Astrocyte (in vitro differentiated cells and primary cell): ENCODE results near the gene OPCML. TPM values are rescaled to one million over a fixed set of nuclear protein-coding genes. Genes with fewer than 3 reads are reported as not detected.

Source experiments
- DNase-seq: peaks from one replicate; pipeline ENCODE4 v3.0.0-alpha.2; 2010; ENCODE audit warnings: low read depth
- FAIRE-seq: peaks from 2 replicates; lab custom pipeline; 2011; peaks lifted over from hg19 to GRCh38; lab: Jason Lieb, UNC
- H2AFZ ChIP-seq: 2 replicates; pipeline ENCODE4 v1.6.0; 2012; ENCODE audit warnings: low read depth, low read length, inconsistent platforms
- H3K27ac ChIP-seq: 2 replicates; pipeline ENCODE4 v1.5.1; 2011; ENCODE audit warnings: low read depth, low read length, inconsistent platforms
- H3K27me3 ChIP-seq: 2 replicates; pipeline ENCODE4 v1.6.0; 2011; ENCODE audit warnings: low read length, inconsistent platforms; ENCODE audit not compliant: insufficient read depth
- H3K36me3 ChIP-seq: 2 replicates; pipeline ENCODE4 v1.5.1; 2011; ENCODE audit warnings: low read length, inconsistent platforms; ENCODE audit not compliant: insufficient read depth
- H3K4me1 ChIP-seq: 2 replicates; pipeline ENCODE4 v1.5.1; 2011; ENCODE audit warnings: low read length, inconsistent platforms; ENCODE audit not compliant: insufficient read depth
- H3K4me2 ChIP-seq: 2 replicates; pipeline ENCODE4 v1.6.0; 2012; ENCODE audit warnings: low read length, inconsistent platforms
- H3K4me3 ChIP-seq: 2 replicates; pipeline ENCODE4 v1.5.1; 2011; ENCODE audit warnings: low read depth, mild to moderate bottlenecking, low read length, inconsistent platforms; ENCODE audit not compliant: insufficient read depth
- H3K79me2 ChIP-seq: 2 replicates; pipeline ENCODE4 v1.6.0; 2012; ENCODE audit warnings: mild to moderate bottlenecking, low read length, inconsistent platforms; ENCODE audit not compliant: insufficient read depth
- H3K9ac ChIP-seq: 2 replicates; pipeline ENCODE4 v1.6.0; 2012; ENCODE audit warnings: mild to moderate bottlenecking, low read length, inconsistent platforms
- H3K9me3 ChIP-seq: 2 replicates; pipeline ENCODE4 v1.5.1; 2012; ENCODE audit warnings: low read depth, mild to moderate bottlenecking, low read length, inconsistent platforms; ENCODE audit not compliant: insufficient read depth
- H4K20me1 ChIP-seq: 2 replicates; pipeline ENCODE4 v1.6.0; 2012; ENCODE audit warnings: low read length, inconsistent platforms; ENCODE audit not compliant: insufficient read depth
- H3K27ac Mint-ChIP-seq: one replicate; pipeline ENCODE4 v1.8.0; 2021; ENCODE audit warnings: mild to moderate bottlenecking, mixed read lengths; ENCODE audit not compliant: unreplicated experiment
- H3K27me3 Mint-ChIP-seq: one replicate; pipeline ENCODE4 v1.8.0; 2021; ENCODE audit warnings: low read depth, mixed read lengths; ENCODE audit not compliant: unreplicated experiment
- H3K36me3 Mint-ChIP-seq: one replicate; pipeline ENCODE4 v1.8.0; 2021; ENCODE audit warnings: low read depth, mixed read lengths; ENCODE audit not compliant: unreplicated experiment
- H3K4me1 Mint-ChIP-seq: one replicate; pipeline ENCODE4 v1.8.0; 2021; ENCODE audit warnings: low read depth, mixed read lengths; ENCODE audit not compliant: unreplicated experiment
- H3K4me3 Mint-ChIP-seq: one replicate; pipeline ENCODE4 v1.8.0; 2021; ENCODE audit warnings: mild to moderate bottlenecking, moderate library complexity, mixed read lengths; ENCODE audit not compliant: unreplicated experiment
- H3K9me3 Mint-ChIP-seq: one replicate; pipeline ENCODE4 v1.8.0; 2021; ENCODE audit warnings: mild to moderate bottlenecking, mixed read lengths; ENCODE audit not compliant: unreplicated experiment
- EZH2 ChIP-seq: IDR thresholded peaks from 2 replicates; pipeline ENCODE4 v1.6.1; 2012; ENCODE audit warnings: mild to moderate bottlenecking, low read length, inconsistent platforms; ENCODE audit not compliant: insufficient read depth
- total RNA-seq: library from RNA; stranded (reverse); gene quantifications from 2 replicates; pipeline ENCODE4 v1.2.1, GENCODE V29; 2021
- TF ChIP-seq, protein P1 (sequence below): IDR thresholded peaks from 2 replicates; pipeline ENCODE4 v1.5.1; 2011; ENCODE audit warnings: low read depth, mild to moderate bottlenecking, inconsistent platforms, low read length, moderate library complexity; ENCODE audit not compliant: insufficient read depth

OPCML gene
- total RNA-seq, 1 donor from 2014 or later = 7.9 TPM

DNA sequence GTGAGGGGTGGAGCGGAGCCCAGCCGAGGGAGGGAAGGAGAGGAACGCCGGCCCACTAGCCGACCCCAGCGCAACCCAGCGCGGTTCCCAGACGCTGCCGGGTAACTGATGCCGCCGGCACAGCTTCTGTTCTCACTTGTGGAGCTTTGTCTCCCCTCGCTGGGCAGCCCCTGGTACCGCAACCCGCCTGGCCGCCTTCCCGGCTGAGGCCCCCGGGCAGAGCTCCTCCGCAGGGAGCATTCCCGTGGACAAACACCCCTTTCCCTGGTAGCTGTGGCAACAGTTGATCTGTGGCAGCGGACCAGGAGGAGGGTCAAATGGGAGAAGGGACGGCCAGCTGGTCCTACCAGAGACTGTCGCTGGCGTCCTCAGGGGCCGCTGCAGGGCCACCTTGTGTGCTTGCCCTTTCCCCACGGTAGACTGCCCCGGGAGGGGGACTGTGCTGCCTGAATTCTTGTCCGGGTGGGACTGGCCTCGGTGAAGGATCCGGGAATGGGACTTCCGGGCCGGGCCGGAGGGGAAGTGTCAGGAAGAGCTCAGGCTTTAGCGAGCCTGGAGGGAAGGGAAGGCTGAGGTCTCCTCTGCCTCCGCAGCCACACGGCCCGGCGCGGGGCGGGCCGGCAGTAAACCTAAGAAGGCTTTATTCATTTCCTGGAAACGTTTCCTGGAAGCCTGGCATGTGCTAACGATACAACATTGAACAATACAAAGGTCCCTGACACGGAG lies 468.0 kb downstream of the OPCML start:
- Histone ChIP-seq H3K4me2 (peak overlapping the region; percentile 93), H3K4me1 (peaks cover 7% of the 10 kb centered on the region), H3K79me2 (no peaks in the 10 kb centered on the region), H3K27ac (peak overlapping the region; percentile 72), H3K9ac (peak overlapping the region; percentile 85), H3K27me3 (peaks cover 5% of the 10 kb centered on the region), H3K9me3 (peaks cover 3% of the 10 kb centered on the region), H3K4me3 (peak overlapping the region; percentile 65), H3K36me3 (no peaks in the 10 kb centered on the region), H4K20me1 (no peaks in the 10 kb centered on the region), H2AFZ (peak overlapping the region; percentile 96)
- TF ChIP-seq, protein P1, sequence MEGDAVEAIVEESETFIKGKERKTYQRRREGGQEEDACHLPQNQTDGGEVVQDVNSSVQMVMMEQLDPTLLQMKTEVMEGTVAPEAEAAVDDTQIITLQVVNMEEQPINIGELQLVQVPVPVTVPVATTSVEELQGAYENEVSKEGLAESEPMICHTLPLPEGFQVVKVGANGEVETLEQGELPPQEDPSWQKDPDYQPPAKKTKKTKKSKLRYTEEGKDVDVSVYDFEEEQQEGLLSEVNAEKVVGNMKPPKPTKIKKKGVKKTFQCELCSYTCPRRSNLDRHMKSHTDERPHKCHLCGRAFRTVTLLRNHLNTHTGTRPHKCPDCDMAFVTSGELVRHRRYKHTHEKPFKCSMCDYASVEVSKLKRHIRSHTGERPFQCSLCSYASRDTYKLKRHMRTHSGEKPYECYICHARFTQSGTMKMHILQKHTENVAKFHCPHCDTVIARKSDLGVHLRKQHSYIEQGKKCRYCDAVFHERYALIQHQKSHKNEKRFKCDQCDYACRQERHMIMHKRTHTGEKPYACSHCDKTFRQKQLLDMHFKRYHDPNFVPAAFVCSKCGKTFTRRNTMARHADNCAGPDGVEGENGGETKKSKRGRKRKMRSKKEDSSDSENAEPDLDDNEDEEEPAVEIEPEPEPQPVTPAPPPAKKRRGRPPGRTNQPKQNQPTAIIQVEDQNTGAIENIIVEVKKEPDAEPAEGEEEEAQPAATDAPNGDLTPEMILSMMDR = peak; percentile 66
- no peak for TF ChIP-seq EZH2
- FAIRE-seq (no peak), DNase-seq (peak; percentile 75)
- peaks cover 25% of the 10 kb centered on the region for H3K27me3 Mint-ChIP-seq
- peaks cover 2% of the 10 kb centered on the region for H3K9me3 Mint-ChIP-seq
- peak overlapping the region; percentile 92 for H3K27ac Mint-ChIP-seq
- H3K36me3 Mint-ChIP-seq = no peaks in the 10 kb centered on the region
- H3K4me3 Mint-ChIP-seq = peak overlapping the region; percentile 65
- peaks cover 7% of the 10 kb centered on the region for H3K4me1 Mint-ChIP-seq

- no peak for DNase-seq
- H3K36me3 ChIP-seq = no peaks in the 10 kb centered on the region
- H4K20me1 ChIP-seq = no peaks in the 10 kb centered on the region
- H2AFZ ChIP-seq = no peak overlapping the region
- peaks cover 5% of the 10 kb centered on the region for H3K9me3 Mint-ChIP-seq
- no peak overlapping the region for H3K4me3 ChIP-seq
- H3K79me2 ChIP-seq = no peaks in the 10 kb centered on the region
- H3K36me3 Mint-ChIP-seq = no peaks in the 10 kb centered on the region
- no peak overlapping the region for H3K9ac ChIP-seq
- H3K27ac Mint-ChIP-seq = no peak overlapping the region
- FAIRE-seq = no peak
- H3K9me3 ChIP-seq = no peaks in the 10 kb centered on the region
- TF ChIP-seq, protein P1 = no peak
- TF ChIP-seq EZH2 = no peak
- peaks cover 14% of the 10 kb centered on the region for H3K27me3 ChIP-seq
- no peaks in the 10 kb centered on the region for H3K4me1 ChIP-seq
- H3K4me3 Mint-ChIP-seq = no peak overlapping the region
- peaks cover 31% of the 10 kb centered on the region for H3K27me3 Mint-ChIP-seq
- H3K4me2 ChIP-seq = no peak overlapping the region
- no peak overlapping the region for H3K27ac ChIP-seq
- H3K4me1 Mint-ChIP-seq = no peaks in the 10 kb centered on the region
Observed at GRCh38 chr11:133058501-133058900, 473.8 kb downstream of the OPCML start.
